DMS 273 (cell line): ENCODE data around the gene IQGAP2.

Experiments
- DNase-seq: peaks from one replicate; lab custom pipeline; 2025; ENCODE audit not compliant: unreplicated experiment; lab: John Stamatoyannopoulos, UW

The IQGAP2 gene

DNA sequence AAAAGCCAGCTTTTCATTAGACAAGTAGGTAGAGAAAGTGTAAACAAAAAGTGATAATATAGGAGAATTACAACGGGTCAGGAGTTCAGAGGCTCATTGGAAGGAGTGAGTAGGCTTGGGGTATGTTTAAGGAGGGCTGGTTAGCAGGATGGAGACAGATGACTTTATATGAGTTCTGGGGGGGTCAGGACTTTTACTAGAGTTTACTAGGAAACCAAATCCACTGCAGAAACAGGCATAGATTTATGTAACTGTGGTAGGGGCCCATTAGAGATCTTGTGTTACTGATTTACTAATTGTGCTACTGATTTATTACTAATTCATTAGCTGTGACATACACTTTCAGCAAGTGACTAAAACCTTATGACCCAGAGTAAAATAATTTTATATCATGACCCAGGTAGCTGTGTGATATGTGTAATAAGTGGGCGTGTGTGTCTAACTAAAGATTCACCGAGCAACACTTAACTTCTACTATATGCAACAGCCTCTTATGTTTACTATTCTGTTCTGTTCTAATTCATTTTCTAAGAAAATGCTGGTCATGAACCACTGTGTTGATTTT lies 73.5 kb downstream of the IQGAP2 start:
- DNase-seq = no peak

DNA sequence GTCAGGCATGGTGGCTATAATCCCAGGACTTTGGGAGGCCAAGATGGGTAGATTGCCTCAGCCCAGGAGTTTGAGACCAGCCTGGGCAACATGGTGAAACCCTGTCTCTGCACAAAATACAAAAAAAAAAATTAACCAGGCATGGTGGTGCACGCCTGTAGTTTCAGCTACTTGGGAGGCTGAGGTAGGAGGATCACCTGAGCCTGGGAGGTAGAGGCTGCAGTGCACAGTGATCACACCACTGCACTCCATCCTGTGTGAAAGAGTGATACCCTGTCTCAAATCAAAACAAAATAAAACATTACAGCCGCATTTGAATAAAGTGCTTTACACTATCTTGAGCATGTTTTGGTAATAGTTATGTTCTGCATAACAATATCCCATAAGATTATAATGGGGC lies 74.0 kb downstream of the IQGAP2 start:
- no peak for DNase-seq

GRCh38 chr5:76477571-76477970 lies 74.5 kb downstream of the IQGAP2 start:
- DNase-seq = no peak

GRCh38 chr5:76479281-76479680 lies 76.2 kb downstream of the IQGAP2 start:
- DNase-seq = no peak

DNA sequence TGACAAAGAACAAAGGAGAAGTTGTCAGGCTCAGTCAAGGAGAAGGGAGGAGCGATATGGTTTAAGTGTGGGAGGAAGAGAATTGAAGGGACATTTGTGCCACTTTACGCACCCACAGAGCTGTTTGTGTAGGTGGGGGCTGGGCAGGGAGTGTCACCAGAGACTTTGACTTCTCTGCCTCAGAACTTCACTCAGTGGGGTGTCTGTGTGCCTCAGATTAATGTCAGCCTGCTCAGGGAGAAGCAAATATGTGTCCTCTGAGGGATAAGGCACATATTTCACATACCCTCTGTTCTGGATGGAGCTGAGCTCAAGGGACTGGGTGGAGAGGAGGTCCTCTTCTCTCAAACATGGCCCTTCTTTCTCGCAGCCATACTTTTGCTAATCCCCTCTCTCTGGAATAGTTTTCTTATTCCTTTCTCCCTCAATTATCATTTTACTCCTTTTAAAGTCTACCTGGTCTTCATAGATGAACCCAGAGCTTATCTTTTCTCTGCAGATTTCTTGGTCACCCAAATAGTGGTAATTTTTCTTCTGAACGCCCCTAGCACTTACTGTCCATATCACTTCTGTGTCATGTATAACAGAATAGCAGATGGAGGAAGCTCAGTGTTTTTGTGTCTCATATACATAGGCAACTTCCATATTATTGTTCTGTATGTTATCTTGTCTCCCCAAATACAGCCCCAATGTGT lies 77.0 kb downstream of the IQGAP2 start:
- DNase-seq = no peak

DNA sequence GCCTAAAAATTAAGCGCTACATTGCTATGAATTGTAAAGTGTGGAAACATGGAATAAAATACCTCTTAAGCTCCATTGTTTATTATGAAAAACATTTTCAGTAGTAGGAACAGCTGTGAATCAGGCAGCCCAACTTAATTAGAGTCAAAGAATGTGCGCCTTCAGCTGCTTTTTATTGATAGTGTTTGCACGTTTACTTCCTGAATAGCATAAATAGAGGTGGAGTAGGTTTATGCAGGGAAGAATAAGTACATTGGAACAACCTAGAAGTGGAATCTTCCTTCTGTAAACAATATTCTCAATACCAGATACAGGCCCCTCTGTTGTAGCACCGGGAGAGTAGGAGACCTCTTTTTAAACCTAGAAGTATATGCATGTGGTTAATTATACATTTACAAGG lies 79.9 kb downstream of the IQGAP2 start:
- DNase-seq = no peak

DNA sequence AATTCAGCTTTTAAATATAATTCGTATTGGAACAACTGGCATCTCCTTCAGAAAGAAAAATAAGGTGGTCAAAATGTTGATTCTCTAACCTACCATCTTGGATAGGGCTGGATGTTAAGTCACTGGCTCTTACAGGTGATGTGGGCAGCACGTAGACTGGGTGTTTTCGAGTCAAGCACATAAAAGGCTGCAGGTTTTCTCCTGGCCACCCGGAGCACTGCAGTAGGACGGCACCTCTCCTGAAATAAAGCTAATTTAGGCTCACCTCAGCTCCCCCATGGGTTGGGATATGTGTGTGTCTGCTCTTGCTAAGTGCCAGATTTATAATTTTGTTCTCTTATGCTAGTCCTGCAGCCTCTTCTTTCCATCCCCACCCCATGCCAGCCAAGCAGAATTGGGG lies 80.3 kb downstream of the IQGAP2 start:
- DNase-seq = peak; percentile 18

- no peak for DNase-seq
These were observed 80.8 kb downstream of the IQGAP2 start for GRCh38 chr5:76483881-76484280.

GRCh38 chr5:76485511-76485910 lies 82.4 kb downstream of the IQGAP2 start:
- DNase-seq = no peak

GRCh38 chr5:76487386-76487785 lies 84.3 kb downstream of the IQGAP2 start:
- DNase-seq = no peak

- peak; percentile 7 for DNase-seq
These were observed 84.7 kb downstream of the IQGAP2 start for GRCh38 chr5:76487821-76488220.

- DNase-seq = no peak
These were observed 85.9 kb downstream of the IQGAP2 start for GRCh38 chr5:76488969-76489368.

GRCh38 chr5:76489877-76490688 lies 87.0 kb downstream of the IQGAP2 start:
- no peak for DNase-seq

DNA sequence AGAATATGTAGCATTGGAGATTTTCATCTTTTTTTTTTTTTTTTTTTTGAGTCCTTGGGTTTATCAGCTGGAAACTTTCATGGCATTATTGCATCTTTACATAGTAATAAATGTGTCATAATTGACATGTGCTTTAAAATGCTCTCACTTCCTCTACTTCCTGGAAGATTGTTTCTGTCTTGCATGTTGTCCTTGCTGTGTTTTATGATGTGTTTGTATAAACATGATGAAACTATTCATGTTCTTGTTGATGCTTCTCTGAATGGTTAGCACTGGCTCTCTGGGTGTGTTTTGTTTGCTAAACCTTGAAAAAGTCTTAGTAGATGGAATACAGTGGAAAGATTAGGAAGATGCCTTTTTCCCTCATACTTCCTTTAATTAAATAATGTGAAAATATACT lies 87.9 kb downstream of the IQGAP2 start:
- no peak for DNase-seq

DNA sequence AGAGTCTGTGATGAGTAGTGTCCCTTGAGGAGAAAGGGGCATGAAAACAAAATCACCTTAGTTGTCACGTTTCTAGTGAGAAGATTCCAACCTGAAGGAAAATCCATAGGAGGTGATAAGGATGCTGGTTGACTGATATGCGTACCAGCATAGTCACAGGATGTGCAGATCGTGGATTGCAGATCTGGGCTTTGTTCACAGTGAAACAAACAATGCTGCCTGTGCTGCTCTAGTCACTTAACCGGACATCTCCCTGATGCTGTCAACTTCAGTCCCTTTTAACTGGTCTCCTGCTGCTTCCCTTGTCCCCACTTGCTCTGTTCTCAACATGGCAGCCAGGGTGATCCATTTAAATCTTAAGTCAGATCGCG lies 89.7 kb downstream of the IQGAP2 start:
- no peak for DNase-seq

GRCh38 chr5:76493190-76493837 lies 90.2 kb downstream of the IQGAP2 start:
- no peak for DNase-seq

DNA sequence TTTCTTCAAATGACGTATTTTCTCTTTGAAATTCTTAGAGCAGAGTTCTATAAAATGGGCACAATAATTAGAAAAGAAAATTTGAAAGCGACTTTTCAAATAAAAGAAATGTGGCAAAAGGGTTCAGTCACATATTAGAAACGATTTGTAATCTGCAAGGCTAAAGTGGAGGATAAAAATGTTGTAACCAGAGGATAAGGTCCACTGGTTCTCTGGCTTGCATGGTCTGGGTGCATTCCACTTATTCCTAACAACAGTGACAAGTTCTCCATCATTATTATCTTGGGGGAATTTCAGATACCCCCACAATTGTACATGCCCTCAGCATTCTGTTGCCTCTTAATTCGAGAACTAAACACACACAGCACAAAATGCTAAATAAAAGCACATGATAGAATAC lies 91.1 kb downstream of the IQGAP2 start:
- DNase-seq = no peak

DNA sequence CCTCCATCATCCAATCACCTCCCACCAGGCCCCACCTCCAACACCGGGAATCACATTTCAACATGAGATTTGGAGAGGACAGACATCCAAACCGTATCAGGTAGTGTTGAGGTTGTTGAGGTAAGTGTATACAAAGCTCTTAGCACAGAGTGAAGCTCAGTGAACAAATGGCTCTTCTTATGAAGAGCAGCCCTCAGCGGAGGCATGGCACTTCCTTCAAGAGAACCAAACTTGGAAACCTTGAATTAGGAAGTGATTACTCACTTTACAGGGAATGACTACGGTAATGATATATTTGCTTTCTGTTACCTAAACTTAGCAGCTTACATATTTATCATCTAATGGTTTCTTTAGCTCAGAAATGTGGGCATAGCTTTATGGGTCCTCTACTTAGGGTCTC lies 92.8 kb downstream of the IQGAP2 start:
- DNase-seq = no peak

- no peak for DNase-seq
These were observed 94.0 kb downstream of the IQGAP2 start for GRCh38 chr5:76497065-76497460.

DNA sequence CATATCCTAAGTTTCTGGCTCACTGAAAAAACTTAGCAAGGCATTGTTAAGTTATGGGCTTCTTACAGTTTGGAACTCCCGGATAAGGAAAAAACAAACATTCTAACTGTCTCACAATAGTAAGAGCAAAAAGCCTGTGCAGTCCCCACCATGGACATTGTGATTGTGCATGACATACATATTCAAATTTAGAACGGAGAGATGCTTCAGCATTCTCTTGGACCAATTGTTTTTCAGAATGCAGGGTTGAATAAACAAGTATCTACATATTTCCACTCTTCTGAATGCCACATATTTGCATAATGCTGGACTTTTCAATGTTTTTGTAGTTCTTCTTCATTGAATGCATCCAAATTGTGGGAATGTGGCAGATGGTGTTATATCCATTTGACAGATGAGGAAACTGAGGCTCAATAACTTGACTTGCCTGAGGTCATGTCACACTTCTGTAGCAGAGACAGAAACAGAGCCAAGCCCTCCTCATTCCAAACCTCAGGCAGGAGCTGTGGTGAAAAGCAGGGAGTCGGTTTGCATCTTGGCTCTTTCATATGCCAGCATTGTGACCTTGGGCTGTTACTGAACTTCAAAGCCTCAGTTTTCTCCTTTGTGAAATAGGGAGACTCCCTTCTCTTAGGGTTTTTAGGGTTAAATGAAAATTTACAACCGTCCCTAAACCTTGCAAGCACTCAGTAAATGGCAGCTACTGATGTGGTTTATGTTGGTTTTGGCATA lies 95.1 kb downstream of the IQGAP2 start:
- DNase-seq = no peak

- no peak for DNase-seq
These were observed 96.5 kb downstream of the IQGAP2 start for GRCh38 chr5:76499507-76500161.
